CD4-positive, alpha-beta T cell treated with Interleukin-6 at 100 ng/mL for 8 hours (primary cell): ENCODE data around the gene EIF1AX.
A peak's percentile ranks its signal among the peaks of the same experiment; 100 is the strongest.
"Not testable (repeated sequence)": the region's sequence is repeated elsewhere in the genome, so short reads cannot be mapped to it uniquely, and the experiment has no call there.

Source experiments
- DNase-seq: peaks from one replicate; pipeline ENCODE4 v3.0.0-alpha.2; 2020; ENCODE audit warnings: mixed read lengths, low spot score

Gene EIF1AX, protein sequence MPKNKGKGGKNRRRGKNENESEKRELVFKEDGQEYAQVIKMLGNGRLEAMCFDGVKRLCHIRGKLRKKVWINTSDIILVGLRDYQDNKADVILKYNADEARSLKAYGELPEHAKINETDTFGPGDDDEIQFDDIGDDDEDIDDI

GRCh38 chrX:20141281-20142220, at the start of gene EIF1AX:
Gene EIF1AX, minus strand, starts transcription at chrX:20141838. Its CDS starts 198 bp downstream, at chrX:20141640.
- peak; percentile 99 for DNase-seq

GRCh38 chrX:20189171-20189570, 47.5 kb upstream of the EIF1AX start:
- DNase-seq = no peak

DNA sequence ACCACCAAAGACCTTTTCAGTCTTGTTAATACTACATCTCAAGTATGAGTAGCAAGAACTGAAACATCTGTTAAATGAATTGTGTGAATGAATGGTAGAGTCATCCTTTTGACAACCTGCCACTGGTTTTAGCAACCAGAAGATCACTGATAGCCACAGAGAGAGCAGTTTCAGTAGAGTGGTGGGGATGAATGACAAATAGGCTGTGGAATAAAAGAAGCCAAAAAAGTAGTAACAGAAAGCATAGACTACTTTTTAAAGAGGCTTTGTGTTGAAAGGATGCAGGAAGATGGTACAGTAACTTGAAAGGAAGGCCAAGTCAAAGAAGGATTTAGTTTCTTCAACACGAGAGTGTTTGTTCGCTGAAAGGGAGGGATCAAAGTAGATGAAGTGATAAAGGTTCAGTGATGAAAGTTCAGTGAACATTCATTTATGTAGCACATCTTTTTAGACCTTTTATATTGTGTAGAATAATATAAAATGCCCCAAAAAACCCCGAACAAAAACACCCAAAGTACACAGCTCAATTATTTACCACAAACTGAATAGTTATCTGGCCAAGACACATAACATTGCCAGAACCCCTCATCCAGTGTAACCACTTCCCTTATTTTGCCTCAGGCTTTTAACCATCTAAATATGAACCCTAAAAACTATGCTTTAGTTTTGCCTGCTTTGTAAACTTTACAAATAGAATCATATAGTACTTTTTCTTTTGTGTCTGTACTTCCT, 40.1 kb upstream of the EIF1AX start:
- DNase-seq = no peak

- DNase-seq = no peak
Observed at GRCh38 chrX:20177093-20177492, 35.5 kb upstream of the EIF1AX start.

DNA sequence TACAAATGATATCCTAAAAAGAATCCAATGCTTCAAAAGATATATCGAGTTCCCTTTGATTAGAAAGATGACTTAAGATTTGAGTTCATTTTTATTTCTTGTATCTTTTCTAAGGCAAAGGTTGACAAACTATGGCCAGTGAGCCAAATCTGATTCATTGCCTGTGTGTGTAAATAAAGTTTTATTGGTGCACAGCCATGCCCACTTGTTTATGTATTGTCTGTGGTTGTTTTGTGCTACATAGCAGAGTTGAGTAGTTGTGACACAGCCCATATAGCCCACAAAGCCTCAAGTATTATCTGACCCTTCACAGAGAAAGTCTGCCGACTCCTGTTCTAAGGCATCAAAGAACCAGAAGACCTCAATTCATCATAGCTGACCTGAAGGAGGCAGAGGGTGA, 32.2 kb upstream of the EIF1AX start:
- no peak for DNase-seq

DNA sequence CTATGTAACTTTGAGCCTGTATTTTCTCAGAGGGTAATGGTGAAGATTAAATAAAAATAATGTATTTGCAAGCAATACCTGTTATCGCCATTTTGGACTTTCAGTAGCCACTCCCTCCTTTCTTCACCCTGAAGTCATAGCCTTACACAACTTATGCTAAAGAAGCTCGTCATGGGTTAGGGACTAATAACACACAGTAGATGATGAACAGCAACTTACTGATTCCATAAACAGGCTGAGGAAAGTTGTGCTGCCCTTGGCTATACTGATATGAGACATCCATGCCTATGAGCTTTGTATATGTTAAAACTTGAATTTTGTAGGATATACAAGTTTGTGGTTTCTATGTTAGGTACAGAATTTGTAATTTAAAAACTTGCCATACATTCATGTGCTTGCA, 31.7 kb upstream of the EIF1AX start:
- DNase-seq = no peak

DNA sequence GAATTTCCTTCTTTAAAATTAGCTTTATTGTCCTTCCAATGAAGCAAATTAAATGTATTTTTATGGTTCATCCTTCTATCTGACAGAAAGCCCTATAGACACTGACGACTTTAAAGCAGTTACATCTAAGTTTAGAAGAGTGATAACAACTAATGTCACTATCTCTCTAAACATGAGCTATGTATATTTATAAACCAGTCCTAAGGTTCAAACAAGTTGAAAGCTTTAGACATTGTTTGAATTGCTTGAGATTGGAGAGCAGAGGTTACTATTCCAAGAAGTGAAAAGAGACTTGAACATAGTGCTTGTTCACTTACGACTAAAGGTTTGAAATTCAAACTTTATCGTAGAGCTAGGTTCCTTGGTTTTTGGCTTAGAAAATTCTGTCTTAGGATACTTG, 30.2 kb upstream of the EIF1AX start:
- no peak for DNase-seq

- not testable (repeated sequence) for DNase-seq
Observed at GRCh38 chrX:20162516-20162915, 20.9 kb upstream of the EIF1AX start.

- DNase-seq = no peak
Observed at GRCh38 chrX:20159797-20160385, 18.3 kb upstream of the EIF1AX start.

GRCh38 chrX:20151689-20152088, 10.1 kb upstream of the EIF1AX start:
- no peak for DNase-seq

DNA sequence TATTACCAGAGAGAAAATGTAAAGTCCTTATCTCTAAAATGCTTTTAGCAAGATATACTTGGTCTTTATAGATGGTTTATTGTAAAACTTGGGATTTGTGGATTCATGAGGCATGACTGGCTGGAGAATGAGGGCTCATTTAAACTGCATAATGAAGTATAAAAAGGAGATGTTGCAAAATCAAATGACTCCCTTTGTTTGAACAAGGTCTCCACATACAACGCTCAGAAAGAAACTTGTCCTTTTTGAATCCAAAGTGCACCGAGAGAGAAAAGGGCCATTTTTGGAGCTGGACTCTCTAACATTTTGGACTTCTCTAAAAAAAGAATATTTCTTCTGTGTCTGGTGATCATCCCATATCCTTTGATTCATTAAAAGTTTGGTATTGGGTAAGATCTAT, 7.7 kb upstream of the EIF1AX start:
- DNase-seq = no peak

DNA sequence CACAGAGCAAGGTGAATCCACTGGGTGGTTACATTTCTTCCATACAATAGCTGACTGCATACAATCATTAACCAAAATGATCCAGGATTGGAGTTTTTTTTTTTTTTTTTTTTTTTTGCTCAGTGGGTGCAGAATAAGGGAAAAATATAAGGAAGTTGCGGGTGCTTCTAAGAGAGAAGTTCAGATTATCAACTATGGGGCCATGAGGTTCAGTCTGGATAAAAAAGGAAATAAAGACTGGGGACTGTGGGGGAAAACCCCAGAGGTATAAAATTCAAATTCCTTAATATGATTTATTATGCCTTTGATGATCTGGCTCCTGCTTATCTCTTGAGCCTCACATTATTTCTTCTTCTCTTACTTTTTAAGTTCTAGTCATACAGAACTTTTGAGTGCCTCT, 5.9 kb upstream of the EIF1AX start:
- DNase-seq = no peak

DNA sequence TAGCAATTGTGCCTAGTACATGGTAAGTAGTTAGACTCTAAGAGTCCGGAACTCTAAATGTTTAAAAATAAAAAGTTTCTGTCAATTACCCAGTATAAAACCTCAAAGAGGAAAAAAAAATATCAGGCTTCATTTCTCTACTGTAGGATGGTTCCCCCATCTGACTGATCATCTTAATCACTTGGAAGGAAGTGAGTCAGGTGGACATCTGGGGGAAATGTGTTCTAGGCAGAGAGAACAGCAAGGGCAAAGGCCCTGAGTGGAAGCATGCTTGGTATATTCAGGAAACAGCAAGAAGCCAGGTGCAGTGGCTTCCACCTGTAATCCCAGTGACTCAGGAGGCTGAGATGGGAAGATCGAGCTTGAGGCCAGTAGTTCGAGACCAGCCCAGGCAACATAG, 2.9 kb upstream of the EIF1AX start:
- no peak for DNase-seq

DNA sequence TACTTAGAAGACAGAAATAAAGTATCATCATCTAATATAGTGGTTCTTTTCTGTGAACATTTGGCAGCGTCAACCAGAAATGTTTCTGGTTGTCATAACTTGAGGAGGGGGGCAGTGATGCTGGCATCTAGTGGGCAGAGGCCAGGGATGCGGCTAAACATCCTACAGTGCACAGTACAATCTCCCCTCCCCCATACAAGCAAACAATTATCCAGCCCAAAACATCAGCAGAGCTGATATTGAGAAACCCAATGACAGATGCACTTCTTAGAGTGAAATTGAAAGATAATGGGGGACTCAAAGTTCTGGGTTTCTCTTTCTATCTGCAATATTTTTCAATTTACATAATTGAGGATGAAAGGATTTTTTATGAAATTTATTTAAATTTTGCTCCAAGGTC, 1.9 kb upstream of the EIF1AX start:
- no peak for DNase-seq

DNA sequence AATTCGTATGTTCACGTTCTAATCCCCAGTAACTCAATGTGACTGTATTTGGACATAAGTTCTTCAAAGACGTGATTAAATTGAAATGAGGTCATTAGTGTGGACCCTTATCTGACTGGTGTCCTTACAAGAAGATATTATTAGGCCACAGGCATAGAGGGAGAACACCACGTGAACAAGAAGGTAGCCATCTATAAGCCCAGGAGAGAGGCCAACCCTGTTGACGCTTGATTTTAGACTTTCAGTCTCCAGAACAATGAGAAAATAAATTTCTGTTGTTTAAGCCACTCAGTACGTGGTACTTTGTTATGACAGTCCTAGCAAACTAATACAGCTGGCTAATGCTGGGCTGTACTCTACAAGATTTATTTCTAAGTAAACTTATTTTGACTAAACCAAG, 1.5 kb upstream of the EIF1AX start:
- no peak for DNase-seq

DNA sequence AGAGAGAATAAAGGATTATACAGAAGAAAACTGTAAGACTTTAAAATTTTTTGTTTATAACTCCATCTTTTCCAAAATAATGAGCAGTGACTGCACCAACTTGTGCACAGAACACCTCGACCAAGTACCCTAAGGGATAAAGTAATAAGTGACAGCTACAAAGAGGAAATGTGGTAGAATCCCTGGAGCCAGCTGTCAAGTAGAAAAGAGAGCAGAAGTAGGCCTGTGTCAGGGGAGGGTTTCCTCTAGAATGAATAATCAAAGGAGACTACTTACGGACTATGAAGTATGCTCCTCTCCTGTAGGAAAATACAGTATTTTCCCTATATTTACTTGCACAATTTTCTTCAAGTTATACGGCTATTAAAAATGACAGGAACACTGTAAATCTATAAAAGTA, 1.2 kb downstream of the EIF1AX start:
- DNase-seq = no peak

DNA sequence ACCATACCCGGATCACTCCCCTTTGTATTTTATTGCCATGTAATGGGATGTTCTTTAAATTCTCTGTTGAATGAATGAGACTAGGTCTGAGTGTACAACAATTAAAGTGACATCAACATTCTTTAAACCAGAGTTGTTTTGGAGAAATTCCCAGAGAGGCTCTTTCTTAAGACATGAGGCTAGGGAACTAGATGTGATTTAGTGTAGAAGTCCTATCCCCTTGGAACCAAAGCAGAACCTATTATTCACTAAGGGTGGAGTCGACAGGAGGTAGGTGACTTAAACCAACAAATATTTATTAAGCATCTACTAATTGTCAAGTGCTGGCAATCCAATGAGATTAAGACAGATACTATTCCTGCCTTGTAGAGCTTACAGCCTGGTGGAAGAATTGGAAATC, 1.7 kb downstream of the EIF1AX start:
- DNase-seq = no peak

- DNase-seq = no peak
Observed at GRCh38 chrX:20135944-20136343, 5.7 kb downstream of the EIF1AX start.

DNA sequence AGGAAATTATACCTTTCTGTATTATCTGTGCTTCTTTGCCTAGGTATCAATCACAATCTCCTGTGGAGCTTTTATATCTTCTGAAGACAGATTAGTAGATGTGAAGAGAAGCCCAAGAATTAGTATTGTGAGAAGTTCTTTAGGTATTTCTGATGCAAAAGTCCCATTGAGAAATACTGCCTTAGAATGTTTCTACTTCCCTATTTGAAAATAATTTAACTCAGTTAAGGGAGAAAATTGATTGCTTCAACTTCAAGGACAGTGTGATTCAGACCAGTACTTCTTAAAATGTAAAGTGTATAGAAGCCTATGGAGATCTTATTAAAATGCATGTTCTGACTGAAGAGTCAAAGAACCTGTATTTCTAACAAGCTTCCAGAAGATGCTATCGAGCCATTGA, 9.0 kb downstream of the EIF1AX start:
- DNase-seq = no peak

GRCh38 chrX:20130357-20130756, 11.3 kb downstream of the EIF1AX start:
- DNase-seq = no peak

DNA sequence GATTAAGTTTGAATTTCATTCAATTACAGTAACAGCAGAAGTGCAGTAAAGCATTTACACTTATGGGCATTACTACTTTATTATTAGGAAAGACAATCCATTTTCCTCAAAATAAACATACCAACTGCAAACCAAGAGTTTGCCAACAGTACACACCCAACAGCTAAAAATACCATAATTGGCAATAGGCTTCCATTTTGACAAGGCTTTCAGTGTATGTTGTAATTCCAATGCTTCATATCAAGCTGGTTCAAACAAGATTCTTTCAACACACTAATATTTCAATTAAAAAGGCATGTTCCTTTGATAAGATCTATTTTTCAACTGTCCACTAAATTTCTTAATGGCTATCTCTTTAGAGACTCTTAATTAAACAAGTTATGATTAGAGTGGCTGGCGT, 12.1 kb downstream of the EIF1AX start:
- DNase-seq = no peak

GRCh38 chrX:20128670-20129069, 13.0 kb downstream of the EIF1AX start:
- DNase-seq = no peak

GRCh38 chrX:20127440-20127839, 14.2 kb downstream of the EIF1AX start:
- DNase-seq = not testable (repeated sequence)
